ENCODE measurements around the gene SEC14L5. TPM values are rescaled to one million over a fixed set of nuclear protein-coding genes. Genes with fewer than 3 reads are reported as not detected.

SEC14L5 gene
- total RNA-seq, 1 experiment from 2014 or later, result not detected

- H3K4me1 ChIP-seq (ENCODE audit: insufficient read depth, low read length), result peaks cover 9% of the 10 kb centered on the region
- no peaks in the 10 kb centered on the region for H3K9me2 ChIP-seq (replicated peaks; ENCODE audit: low read length)
- DNase-seq (peak; percentile 82), ATAC-seq (peak; percentile 91)
- TF ChIP-seq EZH2phosphoT487 (IDR thresholded peaks at IDR 0.05; ENCODE audit: borderline replicate concordance, low read length) (no peak), CTCF (conservative IDR thresholded peaks at IDR 0.05; ENCODE audit: low read depth, low read length) (peak; percentile 51)
- H3K79me2 ChIP-seq (ENCODE audit: low read length), result no peaks in the 10 kb centered on the region
- H3K27me3 ChIP-seq (ENCODE audit: low read length), result no peaks in the 10 kb centered on the region
- no peak overlapping the region for H2AFZ ChIP-seq (ENCODE audit: low read length)
- H3K9ac ChIP-seq (ENCODE audit: low read length), result no peak overlapping the region
- no peaks in the 10 kb centered on the region for H3K36me3 ChIP-seq (ENCODE audit: low read depth, low read length)
- H3K4me3 ChIP-seq (ENCODE audit: low read length), result no peak overlapping the region
- H3K27ac ChIP-seq (ENCODE audit: low read length), result no peak overlapping the region
- intact Hi-C loops (cut with micrococcal nuclease), result loop anchor here (5.0 kb wide), 1 partner anchor 57 kb away; no protein-coding TSS in a partner anchor
- H3K9me3 ChIP-seq (ENCODE audit: low read length), result no peaks in the 10 kb centered on the region
- POLR2A ChIA-PET (ENCODE audit: unreplicated experiment), result interaction anchor here (0.5 kb wide), 1 partner anchor 290 kb away, joined by 3 read pairs; no protein-coding TSS in a partner anchor
- CTCF ChIA-PET, result interaction anchor here (0.5 to 0.6 kb wide), 2 partner anchors 10 to 24 kb away, joined by 3 to 4 read pairs; no protein-coding TSS in a partner anchor
- no peaks in the 10 kb centered on the region for H3F3A ChIP-seq (ENCODE audit: low read length, unreplicated experiment)
- BruUV-seq (replicated peaks), result no TSS peak
- no peak overlapping the region for H3K4me2 ChIP-seq (ENCODE audit: low read length)
- H4K20me1 ChIP-seq (ENCODE audit: low read length), result no peaks in the 10 kb centered on the region
Measured at GRCh38 chr16:5024632-5025031, 66.5 kb downstream of the SEC14L5 start.

- no peak overlapping the region for H2AFZ ChIP-seq (ENCODE audit: low read length)
- BruUV-seq (replicated peaks), result no TSS peak
- H3F3A ChIP-seq (ENCODE audit: low read length, unreplicated experiment), result no peaks in the 10 kb centered on the region
- DNase-seq, result no peak
- no peaks in the 10 kb centered on the region for H4K20me1 ChIP-seq (ENCODE audit: low read length)
- H3K4me1 ChIP-seq (ENCODE audit: insufficient read depth, low read length), result peaks cover 9% of the 10 kb centered on the region
- H3K9me3 ChIP-seq (ENCODE audit: low read length), result no peaks in the 10 kb centered on the region
- no peaks in the 10 kb centered on the region for H3K27me3 ChIP-seq (ENCODE audit: low read length)
- H3K27ac ChIP-seq (ENCODE audit: low read length), result no peak overlapping the region
- POLR2A ChIA-PET (ENCODE audit: unreplicated experiment), result no interaction called here
- peak; percentile 63 for ATAC-seq
- H3K9ac ChIP-seq (ENCODE audit: low read length), result no peak overlapping the region
- CTCF ChIA-PET, result interaction anchor here (0.5 kb wide), 1 partner anchor 9 kb away, joined by 4 read pairs; no protein-coding TSS in a partner anchor
- TF ChIP-seq EZH2 (IDR thresholded peaks at IDR 0.05; ENCODE audit: low read length, unreplicated experiment) (no peak), EZH2phosphoT487 (IDR thresholded peaks at IDR 0.05; ENCODE audit: borderline replicate concordance, low read length) (no peak), CTCF (conservative IDR thresholded peaks at IDR 0.05; ENCODE audit: low read depth, low read length) (peak; percentile 28; the same call in 1 of the 2 replicates)
- H3K4me3 ChIP-seq (ENCODE audit: low read length), result no peak overlapping the region
- H3K4me2 ChIP-seq (ENCODE audit: low read length), result no peak overlapping the region
- H3K36me3 ChIP-seq (ENCODE audit: low read depth, low read length), result no peaks in the 10 kb centered on the region
- H3K9me2 ChIP-seq (replicated peaks; ENCODE audit: low read length), result no peaks in the 10 kb centered on the region
- intact Hi-C loops (cut with micrococcal nuclease), result no loop called here
- no peaks in the 10 kb centered on the region for H3K79me2 ChIP-seq (ENCODE audit: low read length)
Measured at GRCh38 chr16:5025171-5025632, 67.1 kb downstream of the SEC14L5 start.

DNA sequence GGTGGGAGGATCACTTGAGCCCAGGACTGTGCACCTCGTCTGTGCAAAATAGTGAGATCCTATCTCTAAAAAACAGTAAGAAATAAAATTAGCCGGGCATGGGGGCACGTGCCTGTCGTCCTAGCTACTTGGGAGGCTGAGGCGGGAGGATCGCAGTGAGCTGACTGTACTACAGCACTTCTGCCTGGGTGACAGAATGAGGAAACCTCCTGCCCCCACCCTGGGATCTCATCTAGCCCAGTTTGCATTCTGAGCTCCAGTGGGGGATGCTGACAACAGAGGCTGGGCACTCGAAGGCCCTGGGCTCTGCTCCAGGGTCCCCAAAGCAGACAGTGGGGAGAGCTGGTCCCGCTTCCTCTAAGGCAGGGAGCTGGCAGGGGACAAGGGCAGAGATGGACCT, 68.5 kb downstream of the SEC14L5 start:
- TF ChIP-seq CTCF (conservative IDR thresholded peaks at IDR 0.05; ENCODE audit: low read depth, low read length) (no peak), EZH2 (IDR thresholded peaks at IDR 0.05; ENCODE audit: low read length, unreplicated experiment) (no peak), EZH2phosphoT487 (IDR thresholded peaks at IDR 0.05; ENCODE audit: borderline replicate concordance, low read length) (no peak)
- Histone ChIP-seq H3K4me1 (ENCODE audit: insufficient read depth, low read length) (peaks cover 9% of the 10 kb centered on the region), H3K36me3 (ENCODE audit: low read depth, low read length) (no peaks in the 10 kb centered on the region), H3K27ac (ENCODE audit: low read length) (no peak overlapping the region), H3K4me2 (ENCODE audit: low read length) (no peak overlapping the region), H3K27me3 (ENCODE audit: low read length) (no peaks in the 10 kb centered on the region), H2AFZ (ENCODE audit: low read length) (no peak overlapping the region), H3F3A (ENCODE audit: low read length, unreplicated experiment) (no peaks in the 10 kb centered on the region), H3K9ac (ENCODE audit: low read length) (no peak overlapping the region), H3K9me2 (replicated peaks; ENCODE audit: low read length) (no peaks in the 10 kb centered on the region), H4K20me1 (ENCODE audit: low read length) (no peaks in the 10 kb centered on the region), H3K9me3 (ENCODE audit: low read length) (no peaks in the 10 kb centered on the region), H3K4me3 (ENCODE audit: low read length) (no peak overlapping the region), H3K79me2 (ENCODE audit: low read length) (no peaks in the 10 kb centered on the region)
- intact Hi-C loops (cut with micrococcal nuclease), result no loop called here
- DNase-seq, result no peak
- POLR2A ChIA-PET (ENCODE audit: unreplicated experiment), result interaction anchor here (0.7 kb wide), 1 partner anchor 127 kb away, joined by 3 read pairs; no protein-coding TSS in a partner anchor
- ATAC-seq, result no peak
- BruUV-seq (replicated peaks), result no TSS peak
- CTCF ChIA-PET, result no interaction called here

All from PC-3 (cell line).